HFFc6 (cell line): ENCODE data around the gene OR8K3. TPM values are rescaled to one million over a fixed set of nuclear protein-coding genes. Genes with fewer than 3 reads are reported as not detected.

Source experiments
- DNase-seq: peaks from one replicate; pipeline ENCODE4 v3.0.0-alpha.2; 2018
- H3K27ac Mint-ChIP-seq: 2 replicates; pipeline ENCODE4 v1.8.0; 2020; ENCODE audit warnings: mild to moderate bottlenecking, mixed read lengths
- H3K27me3 Mint-ChIP-seq: 2 replicates; pipeline ENCODE4 v1.8.0; 2021; ENCODE audit warnings: mild to moderate bottlenecking, moderate library complexity, mixed read lengths; ENCODE audit not compliant: insufficient read depth
- H3K36me3 Mint-ChIP-seq: 2 replicates; pipeline ENCODE4 v1.8.0; 2021; ENCODE audit warnings: low read depth, mixed read lengths
- H3K4me1 Mint-ChIP-seq: 2 replicates; pipeline ENCODE4 v1.8.0; 2020; ENCODE audit warnings: low read depth, mixed read lengths
- H3K4me3 Mint-ChIP-seq: 2 replicates; pipeline ENCODE4 v1.8.0; 2020; ENCODE audit warnings: mild to moderate bottlenecking, moderate library complexity, mixed read lengths
- H3K9me3 Mint-ChIP-seq: 2 replicates; pipeline ENCODE4 v1.8.0; 2020; ENCODE audit warnings: mild to moderate bottlenecking, mixed read lengths
- total RNA-seq, 6 experiments: library from RNA; stranded (reverse); fragmentation: NEBNext Ultra II Directional; extraction: Animal tissue kit (Norgen Biotek cat#: 25700); gene quantifications; 2 replicates in 1 of 6; 3 replicates in 5 of 6; pipeline ENCODE4 v1.2.3, GENCODE V29; 2021
- TF ChIP-seq, protein P1 (sequence below): fragments of 200-600 bp; sonication (generic); IDR thresholded peaks from 2 replicates; pipeline ENCODE4 v1.5.0; 2021; ENCODE audit warnings: antibody characterized with exemption, mild to moderate bottlenecking

Gene OR8K3
- total RNA-seq, 6 experiments from 2014 or later, result not detected

DNA sequence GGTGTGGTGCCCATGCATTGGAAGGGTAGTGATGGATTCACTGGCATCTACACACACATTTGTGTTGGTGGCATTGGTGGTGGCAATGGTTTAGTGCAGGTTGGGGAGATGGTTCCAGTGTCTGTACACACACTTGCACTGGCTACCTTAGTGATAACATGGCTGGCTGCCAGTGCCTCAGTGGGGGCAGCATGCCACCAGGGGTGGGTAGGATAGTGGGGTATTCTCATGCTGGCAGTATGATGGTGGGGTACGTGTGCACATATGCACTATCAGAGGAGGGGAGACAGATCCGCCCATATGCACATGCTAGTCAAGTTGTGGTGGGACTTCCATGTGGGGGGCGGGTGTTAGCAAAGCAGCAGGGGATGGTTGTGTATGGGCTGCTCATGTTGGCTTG is 7.1 kb upstream of the OR8K3 start:
- TF ChIP-seq, protein P1, sequence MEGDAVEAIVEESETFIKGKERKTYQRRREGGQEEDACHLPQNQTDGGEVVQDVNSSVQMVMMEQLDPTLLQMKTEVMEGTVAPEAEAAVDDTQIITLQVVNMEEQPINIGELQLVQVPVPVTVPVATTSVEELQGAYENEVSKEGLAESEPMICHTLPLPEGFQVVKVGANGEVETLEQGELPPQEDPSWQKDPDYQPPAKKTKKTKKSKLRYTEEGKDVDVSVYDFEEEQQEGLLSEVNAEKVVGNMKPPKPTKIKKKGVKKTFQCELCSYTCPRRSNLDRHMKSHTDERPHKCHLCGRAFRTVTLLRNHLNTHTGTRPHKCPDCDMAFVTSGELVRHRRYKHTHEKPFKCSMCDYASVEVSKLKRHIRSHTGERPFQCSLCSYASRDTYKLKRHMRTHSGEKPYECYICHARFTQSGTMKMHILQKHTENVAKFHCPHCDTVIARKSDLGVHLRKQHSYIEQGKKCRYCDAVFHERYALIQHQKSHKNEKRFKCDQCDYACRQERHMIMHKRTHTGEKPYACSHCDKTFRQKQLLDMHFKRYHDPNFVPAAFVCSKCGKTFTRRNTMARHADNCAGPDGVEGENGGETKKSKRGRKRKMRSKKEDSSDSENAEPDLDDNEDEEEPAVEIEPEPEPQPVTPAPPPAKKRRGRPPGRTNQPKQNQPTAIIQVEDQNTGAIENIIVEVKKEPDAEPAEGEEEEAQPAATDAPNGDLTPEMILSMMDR, result no peak
- peaks cover 61% of the 10 kb centered on the region for H3K9me3 Mint-ChIP-seq
- peaks cover 4% of the 10 kb centered on the region; the same call in 1 of the 2 replicates for H3K36me3 Mint-ChIP-seq
- DNase-seq, result no peak
- H3K4me3 Mint-ChIP-seq, result no peak overlapping the region
- no peaks in the 10 kb centered on the region for H3K27me3 Mint-ChIP-seq
- no peaks in the 10 kb centered on the region for H3K4me1 Mint-ChIP-seq
- H3K27ac Mint-ChIP-seq, result no peak overlapping the region

DNA sequence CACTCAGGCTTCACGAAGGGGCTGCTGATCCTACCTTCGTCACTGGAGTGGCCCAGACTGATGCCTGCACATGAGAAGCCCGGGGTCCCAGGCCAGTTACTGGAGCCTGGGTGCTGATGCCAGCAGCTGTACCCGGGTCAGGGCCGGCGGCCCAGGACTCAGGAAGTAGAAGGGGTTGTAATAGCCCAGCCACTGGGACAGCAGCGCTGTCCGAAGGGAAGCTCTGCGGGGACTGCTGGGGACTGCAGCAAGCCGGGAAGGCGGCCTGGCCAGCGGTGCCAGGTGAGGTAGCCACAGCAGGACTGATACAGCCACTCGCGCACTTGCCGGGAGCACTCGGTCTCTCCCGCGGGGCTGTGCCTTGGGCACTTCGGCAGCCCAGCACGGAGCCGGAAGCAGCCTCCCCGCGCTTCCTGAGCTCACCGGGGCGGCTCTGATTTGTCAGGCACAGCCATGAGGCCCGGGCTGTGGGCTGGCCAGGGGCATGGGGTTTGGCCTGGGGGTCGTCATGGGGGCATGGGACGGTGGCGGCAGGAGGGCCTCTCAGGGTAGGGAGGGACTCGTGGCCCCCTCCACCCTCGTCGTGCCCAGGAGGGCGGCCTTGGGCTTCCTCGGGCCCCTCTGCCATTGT is 17.0 kb downstream of the OR8K3 start:
- no peak for DNase-seq
- no peak overlapping the region for H3K4me3 Mint-ChIP-seq
- H3K9me3 Mint-ChIP-seq, result peaks cover 31% of the 10 kb centered on the region
- H3K27ac Mint-ChIP-seq, result no peak overlapping the region
- peaks cover 4% of the 10 kb centered on the region; the same call in 1 of the 2 replicates for H3K36me3 Mint-ChIP-seq
- TF ChIP-seq, protein P1, result no peak
- H3K4me1 Mint-ChIP-seq, result no peaks in the 10 kb centered on the region
- H3K27me3 Mint-ChIP-seq, result no peaks in the 10 kb centered on the region

GRCh38 chr11:56333156-56333555 is 18.2 kb downstream of the OR8K3 start:
- Mint-ChIP-seq H3K4me3 (no peak overlapping the region), H3K36me3 (peaks cover 4% of the 10 kb centered on the region), H3K9me3 (peaks cover 39% of the 10 kb centered on the region), H3K27ac (no peak overlapping the region), H3K27me3 (no peaks in the 10 kb centered on the region), H3K4me1 (no peaks in the 10 kb centered on the region)
- TF ChIP-seq, protein P1, result no peak
- no peak for DNase-seq

- H3K4me3 Mint-ChIP-seq, result no peak overlapping the region
- H3K36me3 Mint-ChIP-seq, result no peaks in the 10 kb centered on the region; the same call in 1 of the 2 replicates
Measured at GRCh38 chr11:56340289-56340688, 25.3 kb downstream of the OR8K3 start.

GRCh38 chr11:56345739-56346138 is 30.8 kb downstream of the OR8K3 start, which contains the start of gene OR8K1:
OR8K1 (plus strand) TSS chr11:56346039; CDS start chr11:56346039, 0 bp downstream.
- Mint-ChIP-seq H3K36me3 (no peaks in the 10 kb centered on the region), H3K27me3 (no peaks in the 10 kb centered on the region), H3K4me1 (no peaks in the 10 kb centered on the region), H3K4me3 (no peak within 1 kb of the TSS), H3K9me3 (peaks cover 14% of the 10 kb centered on the region), H3K27ac (no peak within 1 kb of the TSS)
- TF ChIP-seq, protein P1, result no peak
- no peak for DNase-seq

More at GRCh38 chr11:56340289-56340688, 25.3 kb downstream of the OR8K3 start:
- Mint-ChIP-seq H3K27ac (no peak overlapping the region), H3K4me1 (no peaks in the 10 kb centered on the region), H3K9me3 (peaks cover 51% of the 10 kb centered on the region), H3K27me3 (no peaks in the 10 kb centered on the region)
- no peak for DNase-seq
- TF ChIP-seq, protein P1, result no peak
